HEK293T (cell line): ENCODE data around the gene CHEK1.

Experiments used
- CTCF ChIA-PET: fragments of 350-600 bp; formaldehyde crosslinking; extraction: SDS; loops from one replicate; lab custom pipeline; 2021; ENCODE audit warnings: antibody characterized with exemption, inconsistent platforms; lab: Yijun Ruan, JAX
- POLR2A ChIA-PET: fragments of 350-600 bp; formaldehyde crosslinking; extraction: SDS; loops from one replicate; lab custom pipeline; 2020; ENCODE audit warnings: antibody characterized with exemption, inconsistent platforms; lab: Yijun Ruan, JAX
- DNase-seq: peaks from one replicate; pipeline ENCODE4 v3.0.0; 2012; ENCODE audit warnings: mixed read lengths; ENCODE audit errors: extremely low spot score
- ARNT ChIP-seq: fragments of 450-650 bp; IDR thresholded peaks from 2 replicates; pipeline ENCODE4 v1.6.1; 2017; ENCODE audit warnings: mild to moderate bottlenecking
- BHLHE40 ChIP-seq: fragments of 450-650 bp; IDR thresholded peaks from 2 replicates; pipeline ENCODE4 v1.6.1; 2016; ENCODE audit warnings: mild to moderate bottlenecking, moderate library complexity, borderline replicate concordance
- CTBP1 ChIP-seq: fragments of 450-650 bp; IDR thresholded peaks from 2 replicates; pipeline ENCODE4 v1.6.1; 2016; ENCODE audit warnings: borderline replicate concordance
- ELF4 ChIP-seq: fragments of 450-650 bp; IDR thresholded peaks from 2 replicates; pipeline ENCODE4 v1.6.1; 2017; ENCODE audit warnings: antibody characterized with exemption
- FOXA1 ChIP-seq: fragments of 450-650 bp; IDR thresholded peaks from 2 replicates; pipeline ENCODE4 v1.6.1; 2016; ENCODE audit warnings: mild to moderate bottlenecking
- FOXK2 ChIP-seq: fragments of 450-650 bp; IDR thresholded peaks from 2 replicates; pipeline ENCODE4 v1.6.1; 2016; ENCODE audit warnings: mild to moderate bottlenecking
- FOXM1 ChIP-seq: fragments of 450-650 bp; IDR thresholded peaks from 2 replicates; pipeline ENCODE4 v1.6.1; 2017; ENCODE audit warnings: mild to moderate bottlenecking, borderline replicate concordance
- HDGF ChIP-seq: fragments of 450-650 bp; IDR thresholded peaks from 2 replicates; pipeline ENCODE4 v1.6.1; 2017; ENCODE audit warnings: antibody characterized with exemption, borderline replicate concordance
- L3MBTL2 ChIP-seq: fragments of 450-650 bp; conservative IDR thresholded peaks from 2 replicates; pipeline ENCODE4 v1.6.1; 2016; ENCODE audit warnings: mild to moderate bottlenecking
- LEF1 ChIP-seq: fragments of 450-650 bp; IDR thresholded peaks from 2 replicates; pipeline ENCODE4 v1.6.1; 2017; ENCODE audit warnings: mild to moderate bottlenecking, borderline replicate concordance
- NFRKB ChIP-seq: fragments of 450-650 bp; IDR thresholded peaks from 2 replicates; pipeline ENCODE4 v1.6.1; 2016; ENCODE audit warnings: mild to moderate bottlenecking, moderate library complexity
- PKNOX1 ChIP-seq: fragments of 450-650 bp; IDR thresholded peaks from 2 replicates; pipeline ENCODE4 v1.6.1; 2016
- SP1 ChIP-seq: fragments of 450-650 bp; IDR thresholded peaks from 2 replicates; pipeline ENCODE4 v1.6.1; 2017
- SUZ12 ChIP-seq: fragments of 450-650 bp; IDR thresholded peaks from 2 replicates; pipeline ENCODE4 v1.6.1; 2016; ENCODE audit warnings: mild to moderate bottlenecking
- TARDBP ChIP-seq: fragments of 450-650 bp; IDR thresholded peaks from 2 replicates; pipeline ENCODE4 v1.6.1; 2016
- ZNF384 ChIP-seq: fragments of 450-650 bp; IDR thresholded peaks from 2 replicates; pipeline ENCODE4 v1.6.1; 2016

The CHEK1 gene

GRCh38 chr11:125649465-125650166 lies 24.7 kb downstream of the CHEK1 start:
- ChIA-PET POLR2A (no interaction called here), CTCF (no interaction called here)
- TF ChIP-seq SP1 (no peak), BHLHE40 (no peak), ARNT (no peak), PKNOX1 (no peak), CTBP1 (no peak), HDGF (no peak), FOXA1 (no peak)
- no peak for DNase-seq

- POLR2A ChIA-PET: no interaction called here
- no peak for DNase-seq
- TF ChIP-seq SUZ12 (no peak), NFRKB (no peak), ARNT (no peak)
- CTCF ChIA-PET: no interaction called here
These were observed 37.7 kb downstream of the CHEK1 start for GRCh38 chr11:125662689-125663088.

GRCh38 chr11:125663910-125664309 lies 38.9 kb downstream of the CHEK1 start:
- TF ChIP-seq TARDBP: no peak
- TF ChIP-seq FOXK2: no peak
- TF ChIP-seq FOXM1: no peak
- no peak for TF ChIP-seq ELF4
- no peak for TF ChIP-seq PKNOX1
- no peak for TF ChIP-seq ZNF384
- no peak for TF ChIP-seq FOXA1
- TF ChIP-seq L3MBTL2: no peak
- no peak for TF ChIP-seq SP1
- TF ChIP-seq HDGF: no peak
- no peak for TF ChIP-seq CTBP1
- TF ChIP-seq LEF1: no peak
- TF ChIP-seq ARNT: no peak
- TF ChIP-seq SUZ12: no peak
- no peak for TF ChIP-seq NFRKB
- no peak for TF ChIP-seq BHLHE40
- DNase-seq: no peak
- POLR2A ChIA-PET: no interaction called here
- CTCF ChIA-PET: no interaction called here

- ChIA-PET POLR2A (no interaction called here), CTCF (no interaction called here)
- TF ChIP-seq SUZ12 (no peak), ELF4 (no peak), BHLHE40 (no peak), ZNF384 (no peak)
- no peak for DNase-seq
These were observed 42.2 kb downstream of the CHEK1 start for GRCh38 chr11:125667151-125667550.

- TF ChIP-seq ELF4 (no peak), FOXM1 (no peak), SUZ12 (no peak), HDGF (no peak), TARDBP (no peak), L3MBTL2 (no peak), ARNT (no peak), FOXK2 (no peak), PKNOX1 (no peak), NFRKB (no peak), CTBP1 (no peak), SP1 (no peak), ZNF384 (no peak), BHLHE40 (no peak), FOXA1 (no peak), LEF1 (no peak)
- no peak for DNase-seq
- ChIA-PET POLR2A (no interaction called here), CTCF (no interaction called here)
These were observed 45.2 kb downstream of the CHEK1 start for GRCh38 chr11:125670172-125670571.

GRCh38 chr11:125671561-125671960 lies 46.6 kb downstream of the CHEK1 start:
- ChIA-PET POLR2A (no interaction called here), CTCF (no interaction called here)
- no peak for DNase-seq
- TF ChIP-seq BHLHE40: no peak
- no peak for TF ChIP-seq FOXM1

- POLR2A ChIA-PET: no interaction called here
These were observed 49.2 kb downstream of the CHEK1 start for GRCh38 chr11:125674210-125674609.

More at GRCh38 chr11:125674210-125674609, 49.2 kb downstream of the CHEK1 start:
- TF ChIP-seq ELF4 (no peak), FOXA1 (no peak), L3MBTL2 (no peak), LEF1 (no peak), BHLHE40 (no peak), ARNT (no peak), ZNF384 (no peak), NFRKB (no peak)
- CTCF ChIA-PET: no interaction called here
- DNase-seq: no peak
